ENCODE measurements around the gene HERPUD1. TPM values are rescaled to one million over a fixed set of nuclear protein-coding genes. Genes with fewer than 3 reads are reported as not detected.

The HERPUD1 gene
- total and polyA plus RNA-seq, 9 of the 15 experiments (the other 6 are each of a cell fraction or from before 2014, with no cell fraction given), result 14.2 to 60.7 (median 37.4) TPM

DNA sequence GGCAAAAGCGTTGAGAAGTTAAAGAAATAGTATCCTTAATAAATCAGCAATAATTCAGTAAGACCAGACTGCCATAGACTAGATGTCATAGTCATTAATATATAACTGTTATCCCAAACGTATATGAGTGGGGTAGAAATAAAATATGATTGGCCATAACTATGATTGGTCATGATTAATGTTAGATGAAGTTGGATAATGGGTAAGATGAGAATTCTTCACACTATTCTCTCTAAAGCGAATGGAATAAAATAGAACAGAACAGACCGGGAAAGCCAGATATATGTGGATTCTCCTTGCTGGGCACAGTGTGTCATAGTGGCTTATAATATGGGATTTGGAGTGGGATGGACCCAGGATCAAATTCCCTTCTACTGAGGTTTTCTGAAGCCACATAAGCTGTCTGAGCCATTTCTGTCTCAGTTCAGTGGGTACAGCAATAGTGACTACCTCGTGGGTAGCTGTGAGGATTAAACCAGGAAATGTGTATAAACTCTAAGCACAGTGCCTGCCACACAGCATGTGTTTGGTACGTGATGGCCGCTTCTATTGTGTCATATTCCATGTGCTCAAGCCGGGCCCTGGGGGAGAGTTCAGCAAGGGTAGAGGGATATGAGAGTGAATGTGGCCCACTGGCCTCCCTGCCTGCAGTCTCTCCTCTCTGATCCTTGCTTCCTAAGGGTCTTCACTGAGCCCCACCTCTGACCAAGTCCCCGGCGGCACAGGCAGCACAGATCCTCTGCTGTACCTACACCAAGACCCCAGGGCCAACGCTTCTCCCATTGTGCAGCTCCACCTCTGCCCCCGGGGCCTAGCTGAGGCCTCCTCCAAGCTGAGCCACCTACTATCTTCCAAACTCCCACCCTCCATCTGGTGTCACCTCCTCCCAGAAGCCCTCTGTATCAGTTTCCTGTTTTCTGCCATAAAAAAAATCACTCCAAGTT lies 33.5 kb downstream of the HERPUD1 start (continued):
- TF ChIP-seq, protein P1, sequence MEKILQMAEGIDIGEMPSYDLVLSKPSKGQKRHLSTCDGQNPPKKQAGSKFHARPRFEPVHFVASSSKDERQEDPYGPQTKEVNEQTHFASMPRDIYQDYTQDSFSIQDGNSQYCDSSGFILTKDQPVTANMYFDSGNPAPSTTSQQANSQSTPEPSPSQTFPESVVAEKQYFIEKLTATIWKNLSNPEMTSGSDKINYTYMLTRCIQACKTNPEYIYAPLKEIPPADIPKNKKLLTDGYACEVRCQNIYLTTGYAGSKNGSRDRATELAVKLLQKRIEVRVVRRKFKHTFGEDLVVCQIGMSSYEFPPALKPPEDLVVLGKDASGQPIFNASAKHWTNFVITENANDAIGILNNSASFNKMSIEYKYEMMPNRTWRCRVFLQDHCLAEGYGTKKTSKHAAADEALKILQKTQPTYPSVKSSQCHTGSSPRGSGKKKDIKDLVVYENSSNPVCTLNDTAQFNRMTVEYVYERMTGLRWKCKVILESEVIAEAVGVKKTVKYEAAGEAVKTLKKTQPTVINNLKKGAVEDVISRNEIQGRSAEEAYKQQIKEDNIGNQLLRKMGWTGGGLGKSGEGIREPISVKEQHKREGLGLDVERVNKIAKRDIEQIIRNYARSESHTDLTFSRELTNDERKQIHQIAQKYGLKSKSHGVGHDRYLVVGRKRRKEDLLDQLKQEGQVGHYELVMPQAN (IDR thresholded peaks at IDR 0.05; ENCODE audit: borderline replicate concordance), result no peak
- TF ChIP-seq SIN3A (IDR thresholded peaks at IDR 0.05; ENCODE audit: borderline replicate concordance in 2 of 2, control insufficient read depth in 1 of 2, low read depth in 2 of 2, low read length in 2 of 2) (no peak), HDGF (IDR thresholded peaks at IDR 0.05) (no peak), XRCC4 (IDR thresholded peaks at IDR 0.05; ENCODE audit: extremely low read depth, insufficient read depth, insufficient read length) (no peak), PRPF4 (IDR thresholded peaks at IDR 0.05; ENCODE audit: insufficient read depth, low read depth, low read length, poor library complexity, severe bottlenecking) (no peak)
- TF ChIP-seq, protein P2, sequence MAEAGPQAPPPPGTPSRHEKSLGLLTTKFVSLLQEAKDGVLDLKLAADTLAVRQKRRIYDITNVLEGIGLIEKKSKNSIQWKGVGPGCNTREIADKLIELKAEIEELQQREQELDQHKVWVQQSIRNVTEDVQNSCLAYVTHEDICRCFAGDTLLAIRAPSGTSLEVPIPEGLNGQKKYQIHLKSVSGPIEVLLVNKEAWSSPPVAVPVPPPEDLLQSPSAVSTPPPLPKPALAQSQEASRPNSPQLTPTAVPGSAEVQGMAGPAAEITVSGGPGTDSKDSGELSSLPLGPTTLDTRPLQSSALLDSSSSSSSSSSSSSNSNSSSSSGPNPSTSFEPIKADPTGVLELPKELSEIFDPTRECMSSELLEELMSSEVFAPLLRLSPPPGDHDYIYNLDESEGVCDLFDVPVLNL (CRISPR knock-in tag; IDR thresholded peaks at IDR 0.05; ENCODE audit: low read depth), result no peak
- TF ChIP-seq, protein P3, sequence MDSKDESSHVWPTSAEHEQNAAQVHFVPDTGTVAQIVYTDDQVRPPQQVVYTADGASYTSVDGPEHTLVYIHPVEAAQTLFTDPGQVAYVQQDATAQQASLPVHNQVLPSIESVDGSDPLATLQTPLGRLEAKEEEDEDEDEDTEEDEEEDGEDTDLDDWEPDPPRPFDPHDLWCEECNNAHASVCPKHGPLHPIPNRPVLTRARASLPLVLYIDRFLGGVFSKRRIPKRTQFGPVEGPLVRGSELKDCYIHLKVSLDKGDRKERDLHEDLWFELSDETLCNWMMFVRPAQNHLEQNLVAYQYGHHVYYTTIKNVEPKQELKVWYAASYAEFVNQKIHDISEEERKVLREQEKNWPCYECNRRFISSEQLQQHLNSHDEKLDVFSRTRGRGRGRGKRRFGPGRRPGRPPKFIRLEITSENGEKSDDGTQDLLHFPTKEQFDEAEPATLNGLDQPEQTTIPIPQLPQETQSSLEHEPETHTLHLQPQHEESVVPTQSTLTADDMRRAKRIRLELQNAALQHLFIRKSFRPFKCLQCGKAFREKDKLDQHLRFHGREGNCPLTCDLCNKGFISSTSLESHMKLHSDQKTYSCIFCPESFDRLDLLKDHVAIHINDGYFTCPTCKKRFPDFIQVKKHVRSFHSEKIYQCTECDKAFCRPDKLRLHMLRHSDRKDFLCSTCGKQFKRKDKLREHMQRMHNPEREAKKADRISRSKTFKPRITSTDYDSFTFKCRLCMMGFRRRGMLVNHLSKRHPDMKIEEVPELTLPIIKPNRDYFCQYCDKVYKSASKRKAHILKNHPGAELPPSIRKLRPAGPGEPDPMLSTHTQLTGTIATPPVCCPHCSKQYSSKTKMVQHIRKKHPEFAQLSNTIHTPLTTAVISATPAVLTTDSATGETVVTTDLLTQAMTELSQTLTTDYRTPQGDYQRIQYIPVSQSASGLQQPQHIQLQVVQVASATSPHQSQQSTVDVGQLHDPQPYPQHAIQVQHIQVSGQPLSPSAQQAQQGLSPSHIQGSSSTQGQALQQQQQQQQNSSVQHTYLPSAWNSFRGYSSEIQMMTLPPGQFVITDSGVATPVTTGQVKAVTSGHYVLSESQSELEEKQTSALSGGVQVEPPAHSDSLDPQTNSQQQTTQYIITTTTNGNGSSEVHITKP (IDR thresholded peaks at IDR 0.05; ENCODE audit: partially characterized antibody), result no peak
- TF ChIP-seq, protein P4, sequence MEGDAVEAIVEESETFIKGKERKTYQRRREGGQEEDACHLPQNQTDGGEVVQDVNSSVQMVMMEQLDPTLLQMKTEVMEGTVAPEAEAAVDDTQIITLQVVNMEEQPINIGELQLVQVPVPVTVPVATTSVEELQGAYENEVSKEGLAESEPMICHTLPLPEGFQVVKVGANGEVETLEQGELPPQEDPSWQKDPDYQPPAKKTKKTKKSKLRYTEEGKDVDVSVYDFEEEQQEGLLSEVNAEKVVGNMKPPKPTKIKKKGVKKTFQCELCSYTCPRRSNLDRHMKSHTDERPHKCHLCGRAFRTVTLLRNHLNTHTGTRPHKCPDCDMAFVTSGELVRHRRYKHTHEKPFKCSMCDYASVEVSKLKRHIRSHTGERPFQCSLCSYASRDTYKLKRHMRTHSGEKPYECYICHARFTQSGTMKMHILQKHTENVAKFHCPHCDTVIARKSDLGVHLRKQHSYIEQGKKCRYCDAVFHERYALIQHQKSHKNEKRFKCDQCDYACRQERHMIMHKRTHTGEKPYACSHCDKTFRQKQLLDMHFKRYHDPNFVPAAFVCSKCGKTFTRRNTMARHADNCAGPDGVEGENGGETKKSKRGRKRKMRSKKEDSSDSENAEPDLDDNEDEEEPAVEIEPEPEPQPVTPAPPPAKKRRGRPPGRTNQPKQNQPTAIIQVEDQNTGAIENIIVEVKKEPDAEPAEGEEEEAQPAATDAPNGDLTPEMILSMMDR (IDR thresholded peaks at IDR 0.05 in 2 of 3, conservative IDR thresholded peaks at IDR 0.05 in 1 of 3; ENCODE audit: insufficient read depth in 2 of 3, low read depth in 1 of 3, low read length in 3 of 3), result no peak
- TF ChIP-seq, protein P5, sequence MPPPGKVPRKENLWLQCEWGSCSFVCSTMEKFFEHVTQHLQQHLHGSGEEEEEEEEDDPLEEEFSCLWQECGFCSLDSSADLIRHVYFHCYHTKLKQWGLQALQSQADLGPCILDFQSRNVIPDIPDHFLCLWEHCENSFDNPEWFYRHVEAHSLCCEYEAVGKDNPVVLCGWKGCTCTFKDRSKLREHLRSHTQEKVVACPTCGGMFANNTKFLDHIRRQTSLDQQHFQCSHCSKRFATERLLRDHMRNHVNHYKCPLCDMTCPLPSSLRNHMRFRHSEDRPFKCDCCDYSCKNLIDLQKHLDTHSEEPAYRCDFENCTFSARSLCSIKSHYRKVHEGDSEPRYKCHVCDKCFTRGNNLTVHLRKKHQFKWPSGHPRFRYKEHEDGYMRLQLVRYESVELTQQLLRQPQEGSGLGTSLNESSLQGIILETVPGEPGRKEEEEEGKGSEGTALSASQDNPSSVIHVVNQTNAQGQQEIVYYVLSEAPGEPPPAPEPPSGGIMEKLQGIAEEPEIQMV (tag; conservative IDR thresholded peaks at IDR 0.05; ENCODE audit: low read depth), result no peak
- TF ChIP-seq, protein P6, sequence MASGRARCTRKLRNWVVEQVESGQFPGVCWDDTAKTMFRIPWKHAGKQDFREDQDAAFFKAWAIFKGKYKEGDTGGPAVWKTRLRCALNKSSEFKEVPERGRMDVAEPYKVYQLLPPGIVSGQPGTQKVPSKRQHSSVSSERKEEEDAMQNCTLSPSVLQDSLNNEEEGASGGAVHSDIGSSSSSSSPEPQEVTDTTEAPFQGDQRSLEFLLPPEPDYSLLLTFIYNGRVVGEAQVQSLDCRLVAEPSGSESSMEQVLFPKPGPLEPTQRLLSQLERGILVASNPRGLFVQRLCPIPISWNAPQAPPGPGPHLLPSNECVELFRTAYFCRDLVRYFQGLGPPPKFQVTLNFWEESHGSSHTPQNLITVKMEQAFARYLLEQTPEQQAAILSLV (tag; IDR thresholded peaks at IDR 0.05), result no peak
- TF ChIP-seq, protein P7, sequence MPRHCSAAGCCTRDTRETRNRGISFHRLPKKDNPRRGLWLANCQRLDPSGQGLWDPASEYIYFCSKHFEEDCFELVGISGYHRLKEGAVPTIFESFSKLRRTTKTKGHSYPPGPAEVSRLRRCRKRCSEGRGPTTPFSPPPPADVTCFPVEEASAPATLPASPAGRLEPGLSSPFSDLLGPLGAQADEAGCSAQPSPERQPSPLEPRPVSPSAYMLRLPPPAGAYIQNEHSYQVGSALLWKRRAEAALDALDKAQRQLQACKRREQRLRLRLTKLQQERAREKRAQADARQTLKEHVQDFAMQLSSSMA (CRISPR knock-in tag; IDR thresholded peaks at IDR 0.05), result no peak
